RWPE2 (cell line): ENCODE data around the gene SFMBT2.
"Not testable (repeated sequence)": the region's sequence is repeated elsewhere in the genome, so short reads cannot be mapped to it uniquely, and the experiment has no call there.

Experiments
- ATAC-seq: fragments of 200-7000 bp; cut with Tn5 transposase; 3 replicates; pipeline ENCODE4 v1.9.1; 2021; ENCODE audit warnings: low read depth
- DNase-seq: peaks from one replicate; pipeline ENCODE4 v3.0.0-alpha.2; 2020; ENCODE audit warnings: low spot score
- H3K27ac ChIP-seq: fragments of 450-650 bp; 2 replicates; pipeline ENCODE4 v1.5.1; 2017; ENCODE audit warnings: mild to moderate bottlenecking; ENCODE audit not compliant: poor library complexity, severe bottlenecking
- H3K27me3 ChIP-seq: fragments of 250-450 bp; sonication (Bioruptor Pico); 2 replicates; pipeline ENCODE4 v1.5.1; 2021; ENCODE audit warnings: mild to moderate bottlenecking, moderate library complexity; ENCODE audit not compliant: insufficient read depth, poor library complexity, severe bottlenecking
- H3K36me3 ChIP-seq: fragments of 250-450 bp; sonication (Bioruptor Pico); 2 replicates; pipeline ENCODE4 v1.5.1; 2020; ENCODE audit warnings: low read depth, mild to moderate bottlenecking, moderate library complexity
- H3K4me1 ChIP-seq: fragments of 250-450 bp; sonication (Bioruptor Pico); 2 replicates; pipeline ENCODE4 v1.5.1; 2021; ENCODE audit warnings: mild to moderate bottlenecking, moderate library complexity; ENCODE audit not compliant: insufficient read depth, poor library complexity, severe bottlenecking
- H3K4me3 ChIP-seq: fragments of 250-450 bp; sonication (Bioruptor Pico); 2 replicates; pipeline ENCODE4 v1.5.1; 2021; ENCODE audit warnings: mild to moderate bottlenecking, moderate library complexity; ENCODE audit not compliant: severe bottlenecking
- H3K9me3 ChIP-seq: fragments of 250-450 bp; sonication (Bioruptor Pico); 2 replicates; pipeline ENCODE4 v1.5.1; 2021; ENCODE audit warnings: mild to moderate bottlenecking, moderate library complexity; ENCODE audit not compliant: severe bottlenecking
- CTCF ChIP-seq: fragments of 450-650 bp; IDR thresholded peaks from one replicate; pipeline ENCODE4 v1.5.1; 2017; ENCODE audit warnings: mild to moderate bottlenecking, moderate library complexity; ENCODE audit not compliant: poor library complexity, severe bottlenecking

Gene SFMBT2

GRCh38 chr10:7231509-7232414, 179.1 kb downstream of the SFMBT2 start:
- TF ChIP-seq CTCF = no peak
- ATAC-seq (no peak), DNase-seq (no peak)
- Histone ChIP-seq H3K36me3 (no peaks in the 10 kb centered on the region), H3K4me1 (no peaks in the 10 kb centered on the region), H3K4me3 (no peak overlapping the region), H3K27me3 (no peaks in the 10 kb centered on the region), H3K9me3 (no peaks in the 10 kb centered on the region), H3K27ac (no peak overlapping the region)

GRCh38 chr10:7230951-7231350, 179.9 kb downstream of the SFMBT2 start:
- no peak overlapping the region for H3K27ac ChIP-seq
- H3K4me3 ChIP-seq = no peak overlapping the region
- no peaks in the 10 kb centered on the region for H3K9me3 ChIP-seq
- TF ChIP-seq CTCF = no peak
- H3K27me3 ChIP-seq = no peaks in the 10 kb centered on the region
- H3K4me1 ChIP-seq = no peaks in the 10 kb centered on the region
- ATAC-seq = no peak
- DNase-seq = no peak
- no peaks in the 10 kb centered on the region for H3K36me3 ChIP-seq

- no peak for ATAC-seq
- no peaks in the 10 kb centered on the region for H3K27me3 ChIP-seq
Measured at GRCh38 chr10:7230036-7230435, 180.8 kb downstream of the SFMBT2 start.

GRCh38 chr10:7225133-7225532, 185.7 kb downstream of the SFMBT2 start:
- no peak for ATAC-seq
- Histone ChIP-seq H3K4me1 (no peaks in the 10 kb centered on the region), H3K4me3 (no peak overlapping the region), H3K27me3 (no peaks in the 10 kb centered on the region), H3K9me3 (no peaks in the 10 kb centered on the region), H3K27ac (no peak overlapping the region), H3K36me3 (no peaks in the 10 kb centered on the region)
- DNase-seq = no peak
- TF ChIP-seq CTCF = no peak

More at GRCh38 chr10:7230036-7230435, 180.8 kb downstream of the SFMBT2 start:
- Histone ChIP-seq H3K27ac (no peak overlapping the region), H3K9me3 (no peaks in the 10 kb centered on the region), H3K4me1 (no peaks in the 10 kb centered on the region), H3K36me3 (no peaks in the 10 kb centered on the region), H3K4me3 (no peak overlapping the region)
- DNase-seq = no peak
- no peak for TF ChIP-seq CTCF

- H3K4me1 ChIP-seq = no peaks in the 10 kb centered on the region
- no peak overlapping the region for H3K4me3 ChIP-seq
- no peaks in the 10 kb centered on the region for H3K36me3 ChIP-seq
- DNase-seq = no peak
- no peak for ATAC-seq
- H3K27me3 ChIP-seq = no peaks in the 10 kb centered on the region
- H3K27ac ChIP-seq = no peak overlapping the region
- H3K9me3 ChIP-seq = no peaks in the 10 kb centered on the region
- TF ChIP-seq CTCF = peak; percentile 18
Measured at GRCh38 chr10:7218968-7219367, 191.9 kb downstream of the SFMBT2 start.

- not testable (repeated sequence) for H3K4me1 ChIP-seq, H3K27ac ChIP-seq, H3K27me3 ChIP-seq, H3K36me3 ChIP-seq, H3K4me3 ChIP-seq, DNase-seq, ATAC-seq, H3K9me3 ChIP-seq
Measured at GRCh38 chr10:7212696-7213095, 198.1 kb downstream of the SFMBT2 start.
